NCI-H2081 treated with DMSO at 0.1 percent for 48 hours (cell line): ENCODE results near the gene CRYZ.
"Not testable (repeated sequence)": the region's sequence is repeated elsewhere in the genome, so short reads cannot be mapped to it uniquely, and the experiment has no call there.

ENCODE experiments used
- DNase-seq: peaks from one replicate; lab custom pipeline; 2025; lab: John Stamatoyannopoulos, UW

Gene CRYZ

GRCh38 chr1:74732960-74733603 is at the start of gene CRYZ, which contains the start of gene TYW3:
Gene CRYZ, minus strand, starts transcription at chr1:74733050. Its CDS starts 8,229 bp downstream, at chr1:74724821.
Gene TYW3, plus strand, starts transcription at chr1:74733152. Its CDS starts 93 bp downstream, at chr1:74733245.
- DNase-seq: peak; percentile 71

DNA sequence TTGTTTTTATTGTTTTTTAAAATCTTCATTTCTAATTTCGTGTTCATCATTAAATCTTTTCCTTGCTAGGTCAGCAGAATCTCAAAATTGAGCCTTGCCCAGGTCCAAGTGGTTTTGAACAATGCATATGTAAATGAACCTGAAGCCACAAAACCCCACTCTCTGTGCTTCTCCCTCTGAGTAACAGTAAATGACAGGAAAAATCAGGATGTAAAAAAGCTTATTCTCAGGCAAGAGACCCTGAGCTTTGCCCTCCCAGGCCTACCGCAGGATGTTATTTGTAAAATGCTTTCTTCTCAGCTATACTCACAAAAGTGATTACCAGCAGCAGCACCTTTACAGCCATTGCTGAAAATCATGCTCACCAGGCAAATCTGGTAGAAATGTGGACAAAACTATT is 47.7 kb upstream of the CRYZ start:
- no peak for DNase-seq

DNA sequence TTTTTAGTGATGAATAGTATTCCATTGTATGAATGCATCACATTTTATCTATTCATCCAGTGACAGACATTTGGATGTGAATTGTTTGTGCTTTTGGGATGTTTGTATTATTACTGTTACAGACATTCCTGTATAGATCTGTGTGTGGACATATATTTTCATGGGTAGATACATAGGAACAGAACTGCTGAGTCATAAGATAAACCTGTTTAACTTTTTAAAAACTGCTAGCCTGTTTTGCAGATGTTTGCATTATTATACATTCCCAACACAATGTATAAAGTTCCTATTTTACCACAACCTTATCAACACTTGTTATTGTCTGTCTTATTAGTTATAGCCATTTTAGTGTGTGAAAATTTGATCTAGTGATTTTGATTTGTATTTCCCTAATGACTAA is 46.9 kb upstream of the CRYZ start:
- DNase-seq: no peak

DNA sequence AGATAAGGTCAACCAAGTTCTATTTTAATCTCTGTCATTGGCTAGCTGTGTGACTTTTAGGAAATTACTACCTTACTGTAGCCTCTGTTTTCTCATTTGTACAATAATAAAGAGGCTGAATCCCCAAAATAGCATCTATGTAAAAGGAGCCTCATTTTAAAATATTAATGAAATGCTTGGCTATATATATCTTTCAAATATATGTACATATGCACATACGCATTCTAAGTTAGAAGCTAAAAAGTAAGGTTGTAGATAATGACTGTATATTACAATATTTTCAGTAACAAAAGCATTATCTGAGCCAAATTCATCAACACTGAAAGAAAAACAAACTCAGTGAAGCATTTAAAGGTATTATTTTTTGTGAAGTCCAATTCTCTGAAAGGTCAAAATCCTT is 44.7 kb upstream of the CRYZ start:
- DNase-seq: no peak

- DNase-seq: no peak
Measured at GRCh38 chr1:74775735-74776134, 42.9 kb upstream of the CRYZ start.

DNA sequence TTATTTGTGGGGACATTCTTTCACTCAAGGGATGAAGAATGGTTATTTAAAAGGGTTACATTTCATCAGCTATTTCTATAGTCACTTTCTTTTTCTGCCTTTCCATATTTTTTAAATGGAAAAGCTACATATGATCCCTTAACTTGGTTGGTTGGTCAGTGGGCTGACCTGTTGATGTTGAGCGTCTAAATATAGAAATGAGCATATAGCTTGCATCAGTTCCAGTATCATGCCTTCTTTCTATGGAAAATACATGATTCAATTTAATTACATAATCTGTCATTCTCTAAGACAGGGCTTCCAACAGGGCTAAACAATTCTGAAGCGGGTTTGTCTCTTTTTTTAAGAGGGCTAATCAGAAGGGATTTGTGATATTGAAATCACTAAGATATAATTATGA is 40.7 kb upstream of the CRYZ start:
- DNase-seq: no peak

DNA sequence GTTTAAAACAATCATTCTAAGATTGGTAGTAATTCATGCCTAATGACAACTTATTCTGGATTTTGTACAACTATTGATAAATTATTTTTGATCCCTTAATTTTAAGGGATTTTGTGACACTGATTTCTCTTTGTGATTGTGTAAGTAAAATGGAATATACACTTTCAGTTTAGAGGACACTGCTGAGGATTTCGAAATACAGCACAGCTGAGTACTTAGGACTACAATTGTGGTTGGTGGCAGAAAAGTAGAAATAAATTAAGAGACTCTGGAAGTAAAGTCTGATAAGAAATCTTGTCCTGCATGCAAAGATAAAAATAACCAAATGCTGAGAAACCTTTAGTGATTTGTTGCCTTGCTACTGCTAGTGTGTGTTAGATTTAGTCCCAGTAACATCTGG is 40.1 kb upstream of the CRYZ start:
- no peak for DNase-seq

DNA sequence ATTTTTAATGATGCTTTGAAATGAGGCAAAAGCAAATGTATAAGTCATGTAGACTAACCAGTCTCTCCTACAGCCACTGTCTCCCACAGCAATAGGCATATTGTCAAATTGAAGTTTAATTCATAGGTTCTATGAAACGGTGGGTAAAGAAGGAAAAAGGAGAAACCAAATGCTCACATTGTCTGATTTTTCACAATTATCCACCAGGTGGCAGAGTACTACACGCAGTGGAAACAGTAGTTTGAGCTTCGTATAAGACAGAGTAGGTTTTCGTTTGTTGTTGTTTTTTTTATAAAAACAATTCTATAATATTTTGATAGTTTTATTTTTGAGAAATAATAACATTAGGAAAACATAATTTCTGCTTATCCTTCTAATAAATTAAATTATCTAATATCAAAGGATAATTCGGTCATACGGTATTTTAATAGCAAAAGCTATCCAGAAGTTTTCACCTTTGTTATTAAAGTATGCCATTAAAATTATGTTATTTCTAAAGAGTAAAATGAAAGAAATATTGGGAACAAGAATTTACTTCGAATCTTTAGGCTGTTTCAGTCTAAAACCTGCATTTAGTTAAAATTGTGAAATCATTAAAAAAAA is 39.2 kb upstream of the CRYZ start:
- DNase-seq: peak; percentile 34

DNA sequence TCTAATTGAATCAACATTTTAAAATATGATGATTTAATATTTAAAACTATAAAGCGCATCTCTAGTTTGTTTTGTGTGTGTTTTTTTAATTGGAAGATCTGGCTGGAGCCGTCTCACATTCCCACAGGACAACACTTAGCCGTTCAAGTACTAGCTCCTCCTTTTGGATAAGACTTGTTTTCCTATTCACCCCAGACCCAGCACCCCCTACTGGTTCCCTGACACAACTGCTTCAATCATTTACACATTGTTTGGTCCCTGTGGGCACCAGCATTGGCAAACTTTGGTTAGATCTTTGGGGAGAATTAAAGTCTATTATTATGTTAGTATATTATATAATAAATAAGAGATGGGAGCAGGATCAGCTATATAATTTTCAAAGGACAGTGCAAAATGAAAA is 34.6 kb upstream of the CRYZ start:
- no peak for DNase-seq

- no peak for DNase-seq
Measured at GRCh38 chr1:74766579-74766978, 33.7 kb upstream of the CRYZ start.

DNA sequence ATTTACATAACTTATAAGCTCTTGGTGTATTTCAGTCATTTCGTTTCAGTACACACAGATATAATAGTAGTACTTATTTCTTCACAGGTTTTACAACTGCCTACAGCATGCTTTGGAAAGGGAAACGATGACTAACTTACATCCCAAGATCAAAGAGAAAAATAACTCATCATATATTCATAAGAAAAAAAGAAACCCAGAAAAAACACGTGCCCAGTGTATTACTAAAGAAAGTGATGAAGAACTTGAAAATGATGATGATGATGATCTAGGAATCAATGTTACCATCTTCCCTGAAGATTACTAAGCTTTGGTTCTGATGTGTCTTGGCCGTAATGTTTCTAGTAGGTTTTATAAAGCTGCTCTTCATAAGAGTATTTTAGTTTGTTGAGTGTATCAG is 31.0 kb upstream of the CRYZ start:
- no peak for DNase-seq

DNA sequence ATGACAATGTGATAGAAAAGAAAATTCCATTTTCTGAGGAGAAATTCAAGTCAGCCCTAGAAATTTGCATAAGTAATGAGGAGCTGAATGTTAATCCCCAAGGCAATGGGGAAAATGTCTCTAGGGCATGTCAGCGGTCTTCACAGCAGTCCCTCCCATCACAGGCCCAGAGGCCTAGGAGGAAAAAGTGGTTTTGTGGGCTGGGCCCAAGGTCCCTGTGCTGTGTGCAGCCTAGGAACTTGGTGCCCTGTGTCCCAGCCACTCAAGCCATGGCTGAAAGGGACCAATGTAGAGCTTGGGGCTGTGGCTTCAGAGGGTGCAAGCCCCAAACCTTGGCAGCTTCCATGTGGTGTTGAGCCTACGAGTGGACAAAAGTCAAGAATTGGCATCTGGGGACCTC is 23.8 kb upstream of the CRYZ start:
- not testable (repeated sequence) for DNase-seq

DNA sequence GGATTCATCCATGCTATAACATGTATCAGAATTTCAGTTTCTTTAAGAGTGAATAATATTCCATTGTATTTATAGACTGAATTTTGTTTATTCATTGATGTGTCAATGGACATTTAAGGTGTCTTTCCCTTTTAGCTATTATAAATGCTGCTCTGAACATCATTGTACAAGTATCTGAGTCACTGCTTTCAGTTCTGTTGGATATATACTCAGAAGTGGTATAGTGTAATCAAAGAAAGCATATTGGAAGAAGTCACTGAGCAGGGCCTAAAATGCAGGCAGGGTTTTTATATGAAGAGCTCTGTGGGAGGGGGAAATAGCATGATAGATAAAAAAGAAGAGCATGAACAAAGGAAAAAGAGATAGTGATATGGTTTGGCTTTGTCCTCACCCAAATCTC is 22.6 kb upstream of the CRYZ start:
- no peak for DNase-seq

- DNase-seq: no peak
Measured at GRCh38 chr1:74753104-74753503, 20.3 kb upstream of the CRYZ start.

- DNase-seq: no peak
Measured at GRCh38 chr1:74748960-74749359, 16.1 kb upstream of the CRYZ start.

- DNase-seq: not testable (repeated sequence)
Measured at GRCh38 chr1:74745247-74745646, 12.4 kb upstream of the CRYZ start.

DNA sequence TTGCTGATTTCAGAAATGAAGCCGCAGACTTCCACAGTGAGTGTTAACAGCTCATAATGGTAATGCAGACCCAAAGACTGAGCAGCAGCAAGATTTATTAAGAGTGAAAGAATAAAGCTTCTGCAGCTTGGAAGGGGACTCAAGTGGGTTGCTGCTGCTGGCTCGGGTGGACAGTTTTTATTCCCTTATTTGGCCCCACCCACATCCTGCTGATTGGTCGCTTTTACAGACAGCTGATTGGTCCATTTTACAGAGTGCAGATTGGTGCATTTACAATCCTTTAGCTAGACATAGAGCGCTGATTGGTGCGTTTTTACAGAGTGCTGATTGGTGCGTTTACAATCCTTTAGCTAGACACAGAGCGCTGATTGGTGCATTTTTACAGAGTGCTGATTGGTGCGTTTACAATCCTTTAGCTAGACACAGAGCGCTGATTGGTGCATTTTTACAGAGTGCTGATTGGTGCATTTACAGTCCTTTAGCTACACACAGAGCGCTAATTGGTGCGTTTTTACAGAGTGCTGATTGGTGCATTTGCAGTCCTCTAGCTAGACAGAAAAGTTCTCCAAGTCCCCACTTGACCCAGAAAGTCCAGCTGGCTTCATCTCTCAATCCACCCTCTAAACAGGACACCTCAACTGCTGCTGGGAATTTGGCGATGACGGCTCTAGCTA is 7.6 kb upstream of the CRYZ start:
- not testable (repeated sequence) for DNase-seq

DNA sequence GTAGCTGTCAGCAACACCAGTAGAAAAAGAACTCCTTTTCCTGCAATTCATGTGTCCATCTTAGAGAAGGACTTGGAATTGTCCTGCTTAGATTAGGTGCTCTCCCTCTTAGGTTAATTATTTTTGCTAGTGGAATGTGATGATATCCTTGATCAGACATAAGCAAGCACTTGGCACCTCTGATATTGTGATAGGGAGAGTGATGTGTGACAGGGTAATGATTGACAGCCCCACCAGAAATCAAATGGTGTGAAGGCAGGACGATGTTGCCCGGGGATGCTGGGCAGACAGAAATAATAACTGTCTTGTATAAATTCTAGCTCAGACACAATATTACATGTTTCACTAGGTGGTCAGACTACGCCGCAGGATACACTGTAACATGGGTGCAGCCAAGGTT is 4.5 kb upstream of the CRYZ start:
- DNase-seq: no peak

GRCh38 chr1:74733604-74734484 is 994 bp upstream of the CRYZ start:
- peak; percentile 51 for DNase-seq

DNA sequence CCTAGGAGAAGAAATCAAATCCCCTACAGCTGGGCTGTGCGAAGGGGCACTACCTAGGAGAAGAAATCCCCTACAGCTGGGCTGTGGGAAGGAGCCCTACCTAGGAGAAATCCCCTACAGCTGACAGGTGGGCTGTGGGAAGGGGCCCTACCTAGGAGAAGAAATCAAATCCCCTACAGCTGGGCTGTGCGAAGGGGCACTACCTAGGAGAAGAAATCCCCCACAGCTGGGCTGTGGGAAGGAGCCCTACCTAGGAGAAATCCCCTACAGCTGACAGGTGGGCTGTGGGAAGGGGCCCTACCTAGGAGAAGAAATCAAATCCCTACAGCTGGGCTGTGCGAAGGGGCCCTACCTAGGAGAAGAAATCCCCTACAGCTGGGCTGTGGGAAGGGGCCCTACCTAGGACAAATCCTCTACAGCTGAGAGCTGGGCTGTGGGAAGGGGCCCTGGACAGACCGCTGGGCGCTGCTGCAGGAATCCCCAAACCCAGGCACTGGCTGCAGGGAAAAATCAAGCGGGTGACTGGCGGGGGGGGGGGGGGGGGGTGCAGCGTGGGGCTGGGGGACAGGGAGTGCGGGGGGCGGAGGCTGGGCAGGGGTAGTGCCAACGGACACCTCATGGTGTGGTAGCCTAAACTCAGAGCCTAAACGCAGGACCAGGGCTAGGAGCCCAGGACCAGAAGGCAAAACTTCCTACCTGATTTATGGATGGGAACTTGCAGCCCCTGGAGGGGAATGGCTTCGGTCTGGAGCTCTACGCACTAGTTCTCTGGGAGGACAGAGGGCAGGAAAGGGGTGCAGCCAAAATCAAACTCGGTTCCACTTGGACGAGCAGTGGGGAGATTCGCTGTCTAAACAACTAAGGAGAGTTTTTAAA is 541 bp downstream of the CRYZ start:
- not testable (repeated sequence) for DNase-seq

- no peak for DNase-seq
Measured at GRCh38 chr1:74731399-74732052, 1.3 kb downstream of the CRYZ start.
